Adrenal gland (tissue), 12 donors: Measurements from ENCODE around the gene BRF1. TPM values are rescaled to one million over a fixed set of nuclear protein-coding genes. Genes with fewer than 3 reads are reported as not detected.

Source experiments
- DNase-seq, 7 donors: peaks; one replicate each; pipeline ENCODE4 v3.0.0-alpha.2; 2019 to 2020
- H3K27ac ChIP-seq, 5 donors: fragments of 200-600 bp; sonication (generic) in 4 of 5; 1 replicate in 3 of 5; 2 replicates in 2 of 5; pipeline versions ENCODE4 v1.5.1 to v1.8.0; 2016 to 2020; ENCODE audit warnings: mild to moderate bottlenecking in 1 of 5
- H3K27me3 ChIP-seq: fragments of 200-600 bp; 2 replicates; pipeline ENCODE4 v1.8.0; 2021
- H3K36me3 ChIP-seq, 2 donors: fragments of 200-600 bp; replicated peaks in 1 of 2; 1 replicate in 1 of 2; 2 replicates in 1 of 2; pipeline versions ENCODE4 v1.5.1 to v1.8.0; 2018 to 2022
- H3K4me1 ChIP-seq, 2 donors: fragments of 200-600 bp; replicated peaks in 1 of 2; 1 replicate in 1 of 2; 2 replicates in 1 of 2; pipeline versions ENCODE4 v1.5.1 to v1.8.0; 2018 to 2021
- H3K4me3 ChIP-seq, 4 donors: fragments of 200-600 bp; sonication (generic) in 3 of 4; one replicate each; pipeline ENCODE4 v1.5.1; 2016 to 2018
- H3K9me3 ChIP-seq, 3 donors: fragments of 200-600 bp; sonication (generic) in 1 of 3; replicated peaks in 1 of 3; 1 replicate in 2 of 3; 2 replicates in 1 of 3; pipeline versions ENCODE4 v1.5.1 to v1.8.0; 2016 to 2021
- POLR2A ChIP-seq, 2 donors: fragments of 450-650 bp; IDR thresholded peaks; one replicate each; pipeline ENCODE4 v1.6.1; 2017; ENCODE audit warnings: antibody characterized with exemption in 2 of 2, mild to moderate bottlenecking in 2 of 2, moderate library complexity in 1 of 2
- WGBS, 4 donors: extraction: QIAGEN DNeasy Blood & Tissue Kit in 2 of 4; methylation state at CpG; one replicate each; pipeline versions ENCODE4 v1.1.5 to v1.1.7; 2013 to 2017; 5-methylcytosine and 5-hydroxymethylcytosine counted together
- intact Hi-C, 2 donors: fragments of 100-400 bp; cut with DNase I; formaldehyde crosslinking; loops; one replicate each; pipeline versions ENCODE4 v1.14.1 to v1.15.0; 2022 to 2023
- polyA plus RNA-seq, 3 donors: library from polyadenylated mRNA; stranded (reverse); fragments of 200-250 nt in 2 of 3; fragments of 350-450 nt in 1 of 3; fragmentation: Illumina TruSeq in 1 of 3; extraction: RNeasy Lipid Tissue Mini Kit (QIAGEN cat#74804) in 1 of 3; gene quantifications; one replicate each; pipeline ENCODE4 v1.2.3, GENCODE V29; 2013 to 2014
- total RNA-seq, 9 donors: library from RNA; depleted of rRNA in 4 of 9; stranded (reverse); fragments of >200 nt in 4 of 9; fragments of 120-200 nt in 1 of 9; fragmentation: NEBNext Ultra II Directional in 1 of 9; extraction: Animal tissue kit (Norgen Biotek cat#: 25700) in 1 of 9; gene quantifications; one replicate each; pipeline versions ENCODE4 v1.1.0 to v1.2.4, GENCODE V29; 2013 to 2023
- TF ChIP-seq, protein P1 (sequence below), 6 experiments: fragments of 450-650 bp in 4 of 6; fragments of 200-600 bp in 2 of 6; sonication (generic) in 1 of 6; IDR thresholded peaks; 1 replicate in 5 of 6; 2 replicates in 1 of 6; pipeline versions ENCODE4 v1.5.1 to v1.8.0; 2016 to 2021; ENCODE audit warnings: antibody characterized with exemption in 6 of 6, mild to moderate bottlenecking in 2 of 6, moderate library complexity in 1 of 6
- donor health status: healthy with polysubstance abuse.
- donor health status: Bipolar disorder and iron deficiency.
- donor health status: DM: yes; HTN: yes; CAD: no.
- donor health status: DM: no; HTN: no; CAD: no.
- donor health status: DM: no; HTN: no; CAD: no.
- donor health status: DM: yes; HTN: yes; CAD: no.

The BRF1 gene
- total and polyA plus RNA-seq, 12 donors = 14.0 to 96.9 (median 37.5) TPM

GRCh38 chr14:105240811-105241576, 59.8 kb downstream of the BRF1 start:
- peaks cover 0 to 14% of the 10 kb centered on the region in 2 donors for H3K36me3 ChIP-seq
- H3K9me3 ChIP-seq = no peaks in the 10 kb centered on the region
- TF ChIP-seq, protein P1, sequence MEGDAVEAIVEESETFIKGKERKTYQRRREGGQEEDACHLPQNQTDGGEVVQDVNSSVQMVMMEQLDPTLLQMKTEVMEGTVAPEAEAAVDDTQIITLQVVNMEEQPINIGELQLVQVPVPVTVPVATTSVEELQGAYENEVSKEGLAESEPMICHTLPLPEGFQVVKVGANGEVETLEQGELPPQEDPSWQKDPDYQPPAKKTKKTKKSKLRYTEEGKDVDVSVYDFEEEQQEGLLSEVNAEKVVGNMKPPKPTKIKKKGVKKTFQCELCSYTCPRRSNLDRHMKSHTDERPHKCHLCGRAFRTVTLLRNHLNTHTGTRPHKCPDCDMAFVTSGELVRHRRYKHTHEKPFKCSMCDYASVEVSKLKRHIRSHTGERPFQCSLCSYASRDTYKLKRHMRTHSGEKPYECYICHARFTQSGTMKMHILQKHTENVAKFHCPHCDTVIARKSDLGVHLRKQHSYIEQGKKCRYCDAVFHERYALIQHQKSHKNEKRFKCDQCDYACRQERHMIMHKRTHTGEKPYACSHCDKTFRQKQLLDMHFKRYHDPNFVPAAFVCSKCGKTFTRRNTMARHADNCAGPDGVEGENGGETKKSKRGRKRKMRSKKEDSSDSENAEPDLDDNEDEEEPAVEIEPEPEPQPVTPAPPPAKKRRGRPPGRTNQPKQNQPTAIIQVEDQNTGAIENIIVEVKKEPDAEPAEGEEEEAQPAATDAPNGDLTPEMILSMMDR (IDR thresholded peaks at IDR 0.05) = no peak
- no peaks in the 10 kb centered on the region for H3K27me3 ChIP-seq
- no peak for DNase-seq
- H3K4me1 ChIP-seq = peaks cover 0 to 7% of the 10 kb centered on the region in 2 donors
- H3K27ac ChIP-seq = no peak overlapping the region
- WGBS, 4 donors = 93 to 94% (median 93%) methylated on average over 17 to 27 of the region's 31 CpGs
- no peak overlapping the region for H3K4me3 ChIP-seq
- intact Hi-C loops = no loop called here

DNA sequence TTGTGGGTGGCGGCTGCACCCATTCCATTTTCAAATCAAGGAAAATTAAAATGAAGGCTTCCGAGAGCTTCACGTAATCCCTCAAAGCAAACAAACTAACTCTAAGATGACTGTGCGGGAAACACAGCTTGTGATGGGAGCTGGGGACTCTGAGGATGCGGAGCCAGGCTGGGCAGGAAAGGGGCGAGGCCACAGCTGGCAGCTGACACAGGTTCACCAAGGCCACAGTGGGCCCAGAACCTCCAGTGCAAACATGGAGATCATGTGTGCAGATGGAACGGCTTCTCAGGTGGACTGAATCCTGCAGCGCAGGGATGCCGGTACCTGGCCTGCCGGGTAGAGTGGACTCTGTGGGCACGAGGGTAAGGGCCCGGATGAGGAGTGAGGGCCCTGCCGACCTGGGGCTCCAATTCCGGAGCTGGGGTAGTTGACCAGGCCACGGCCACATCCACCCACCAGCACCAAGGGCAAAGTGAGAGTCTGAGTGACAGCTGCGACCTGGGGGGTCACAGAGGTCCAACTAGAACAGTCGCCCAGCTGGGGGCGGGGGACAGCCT, 71.6 kb downstream of the BRF1 start:
- H3K27ac ChIP-seq = no peak overlapping the region
- TF ChIP-seq POLR2A (IDR thresholded peaks at IDR 0.05) = no peak
- TF ChIP-seq, protein P1 (IDR thresholded peaks at IDR 0.05) = no peak
- H3K9me3 ChIP-seq = no peaks in the 10 kb centered on the region
- DNase-seq = no peak
- intact Hi-C loops = no loop called here
- peaks cover 0 to 22% of the 10 kb centered on the region in 2 donors for H3K36me3 ChIP-seq
- H3K4me3 ChIP-seq = no peak overlapping the region
- no peaks in the 10 kb centered on the region for H3K4me1 ChIP-seq
- H3K27me3 ChIP-seq = no peaks in the 10 kb centered on the region
- 90 to 96% (median 94%) methylated on average over 8 to 18 of the region's 18 CpGs for WGBS, 4 donors

DNA sequence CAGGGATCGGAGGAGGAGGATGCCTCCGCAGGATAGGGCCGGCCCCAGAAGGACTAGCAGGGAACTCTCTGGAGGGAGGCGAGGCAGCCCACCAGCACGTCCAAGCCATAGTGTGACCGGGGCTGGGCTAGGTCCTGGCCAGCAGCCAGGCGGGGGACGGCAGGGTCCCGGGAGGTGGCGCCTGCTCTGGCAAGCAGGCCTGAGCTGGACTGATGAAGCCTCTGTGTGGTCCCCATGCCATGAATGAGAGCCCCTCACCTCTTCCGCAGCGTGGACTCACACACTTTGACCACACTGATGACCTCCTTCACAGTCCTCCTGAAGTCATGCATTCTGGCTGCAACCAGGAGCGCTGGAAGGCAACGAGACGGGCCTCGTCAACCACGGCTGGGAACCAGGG, 72.2 kb downstream of the BRF1 start:
- DNase-seq = no peak
- TF ChIP-seq, protein P1 (IDR thresholded peaks at IDR 0.05) = no peak
- no peak for TF ChIP-seq POLR2A (IDR thresholded peaks at IDR 0.05)
- peaks cover 0 to 22% of the 10 kb centered on the region in 2 donors for H3K36me3 ChIP-seq
- no peaks in the 10 kb centered on the region for H3K27me3 ChIP-seq
- intact Hi-C loops = no loop called here
- no peak overlapping the region for H3K27ac ChIP-seq
- H3K4me1 ChIP-seq = no peaks in the 10 kb centered on the region
- 85 to 92% (median 89%) methylated on average over 10 to 17 of the region's 17 CpGs for WGBS, 4 donors
- H3K4me3 ChIP-seq = no peak overlapping the region
- no peaks in the 10 kb centered on the region for H3K9me3 ChIP-seq

GRCh38 chr14:105227346-105227745, 73.5 kb downstream of the BRF1 start:
- Histone ChIP-seq H3K27me3 (no peaks in the 10 kb centered on the region), H3K4me3 (no peak overlapping the region), H3K9me3 (no peaks in the 10 kb centered on the region), H3K27ac (no peak overlapping the region), H3K4me1 (no peaks in the 10 kb centered on the region), H3K36me3 (peaks cover 0 to 22% of the 10 kb centered on the region in 2 donors)
- intact Hi-C loops = no loop called here
- DNase-seq = no peak
- TF ChIP-seq POLR2A (IDR thresholded peaks at IDR 0.05) = no peak
- TF ChIP-seq, protein P1 (IDR thresholded peaks at IDR 0.05) = no peak
- WGBS, 4 donors = 96 to 97% (median 97%) methylated on average over 14 of the region's 14 CpGs
